ENCODE data around the gene MBP.

MBP gene

GRCh38 chr18:77132369-77133050 is at the start of gene MBP:
Gene MBP, minus strand, starts transcription at chr18:77132783. Its CDS starts 27,522 bp downstream, at chr18:77105261.
- H3K36me3 ChIP-seq (replicated peaks): no peaks in the 10 kb centered on the region
- peak; percentile 19 to 68 for DNase-seq (ENCODE audit: low spot score in 2 of 2)
- H3K4me1 ChIP-seq: peaks cover 11% of the 10 kb centered on the region
- no peaks in the 10 kb centered on the region for H3K9me3 ChIP-seq
- peak within 1 kb of the TSS; percentile 67 for H3K4me3 ChIP-seq
- no peaks in the 10 kb centered on the region for H3K27me3 ChIP-seq (ENCODE audit: low read depth)
- in situ Hi-C loops (cut with MboI; ENCODE audit: low sequenced_read_pairs): no loop called here

DNA sequence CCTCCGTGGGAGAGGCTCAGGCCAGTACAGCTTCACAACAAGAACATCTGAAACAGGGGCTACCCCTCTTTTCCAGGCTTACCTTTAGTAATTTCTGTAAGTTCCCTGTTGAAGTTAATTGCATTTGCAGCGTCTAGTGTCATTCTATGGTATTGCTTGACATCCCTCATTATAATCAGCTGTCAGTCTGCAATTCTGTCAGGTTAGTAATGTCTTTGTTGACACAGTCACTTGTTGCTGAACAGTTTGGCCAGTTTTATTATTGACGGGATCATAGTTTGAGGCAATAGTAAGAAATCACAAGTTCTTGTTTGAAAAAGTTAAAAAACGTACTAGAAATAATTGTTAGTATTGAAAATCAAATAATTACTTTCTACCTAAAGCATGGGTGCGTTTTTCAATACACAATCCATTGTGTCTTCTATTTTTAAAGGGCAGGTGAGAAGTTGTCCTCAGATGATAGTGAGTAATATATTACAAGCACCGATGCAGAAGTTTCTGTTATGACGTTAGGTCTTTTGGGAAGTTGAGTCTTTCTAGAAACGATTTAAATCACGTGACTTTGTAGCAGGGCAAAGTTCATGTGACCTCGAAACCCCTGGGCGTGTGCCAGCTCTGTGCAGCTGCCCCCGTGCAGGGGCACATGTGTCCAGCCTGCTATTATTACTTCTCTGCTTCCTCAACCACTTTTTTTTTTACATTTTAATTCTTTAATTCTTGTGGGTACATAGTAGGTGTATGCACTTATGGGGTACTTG is 49.5 kb upstream of the MBP start:
- no peaks in the 10 kb centered on the region for H3K36me3 ChIP-seq (replicated peaks)
- no peaks in the 10 kb centered on the region for H3K4me1 ChIP-seq
- no peaks in the 10 kb centered on the region for H3K27me3 ChIP-seq (ENCODE audit: low read depth)
- no peak for DNase-seq (ENCODE audit: low spot score in 2 of 2)
- in situ Hi-C loops (cut with MboI; ENCODE audit: low sequenced_read_pairs): no loop called here
- no peaks in the 10 kb centered on the region for H3K9me3 ChIP-seq
- no peak overlapping the region for H3K4me3 ChIP-seq

- DNase-seq (ENCODE audit: low spot score in 2 of 2): no peak
- no peaks in the 10 kb centered on the region for H3K36me3 ChIP-seq (replicated peaks)
Observed at GRCh38 chr18:77178559-77178958, 46.0 kb upstream of the MBP start.

GRCh38 chr18:77177009-77177408 is 44.4 kb upstream of the MBP start:
- DNase-seq (ENCODE audit: low spot score in 2 of 2): no peak
- H3K36me3 ChIP-seq (replicated peaks): no peaks in the 10 kb centered on the region
- in situ Hi-C loops (cut with MboI; ENCODE audit: low sequenced_read_pairs): no loop called here

More at GRCh38 chr18:77178559-77178958, 46.0 kb upstream of the MBP start:
- H3K4me1 ChIP-seq: no peaks in the 10 kb centered on the region
- in situ Hi-C loops (cut with MboI; ENCODE audit: low sequenced_read_pairs): no loop called here
- no peak overlapping the region for H3K4me3 ChIP-seq
- no peaks in the 10 kb centered on the region for H3K27me3 ChIP-seq (ENCODE audit: low read depth)
- H3K9me3 ChIP-seq: no peaks in the 10 kb centered on the region

DNA sequence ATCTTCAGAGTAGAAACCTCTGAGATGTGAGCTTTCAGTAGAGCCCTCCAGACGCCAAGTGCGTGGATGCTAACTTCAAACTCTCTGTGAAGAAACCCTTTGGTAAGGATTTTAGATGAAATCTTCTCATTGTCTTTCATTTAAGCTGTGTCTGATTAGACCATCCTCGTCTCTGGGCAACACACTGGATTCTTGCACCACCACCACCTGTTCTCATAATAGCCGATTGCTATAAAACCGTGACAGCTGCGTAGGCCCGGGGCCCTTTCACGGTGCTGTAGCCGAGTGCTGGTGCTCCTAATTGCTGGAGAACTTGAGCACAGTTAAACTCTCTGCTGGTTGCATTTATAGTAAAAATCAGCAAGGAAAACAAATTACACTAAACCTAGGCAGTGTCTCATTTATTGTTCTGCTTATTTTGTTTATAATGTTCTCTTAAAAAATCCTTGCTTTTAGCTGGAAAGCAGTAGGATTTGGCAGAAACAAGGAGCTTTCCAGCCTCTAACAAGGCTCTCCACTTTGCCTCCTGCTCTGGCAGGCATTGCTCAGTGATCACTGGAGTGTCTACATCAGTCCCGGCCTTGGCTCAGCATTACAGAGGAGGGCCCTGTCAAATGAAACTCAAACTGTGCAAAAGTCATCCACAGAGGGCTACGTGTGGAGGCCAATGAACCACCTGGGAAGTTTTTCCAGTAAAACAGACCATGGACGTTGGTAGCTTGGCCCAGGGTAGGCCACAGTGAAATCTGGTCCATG is 40.9 kb upstream of the MBP start:
- H3K27me3 ChIP-seq (ENCODE audit: low read depth): no peaks in the 10 kb centered on the region
- no peak for DNase-seq (ENCODE audit: low spot score in 2 of 2)
- H3K9me3 ChIP-seq: no peaks in the 10 kb centered on the region
- H3K36me3 ChIP-seq (replicated peaks): no peaks in the 10 kb centered on the region
- no peaks in the 10 kb centered on the region for H3K4me1 ChIP-seq
- no peak overlapping the region for H3K4me3 ChIP-seq
- in situ Hi-C loops (cut with MboI; ENCODE audit: low sequenced_read_pairs): no loop called here

More at GRCh38 chr18:77177009-77177408, 44.4 kb upstream of the MBP start:
- Histone ChIP-seq H3K9me3 (no peaks in the 10 kb centered on the region), H3K4me1 (no peaks in the 10 kb centered on the region), H3K4me3 (no peak overlapping the region), H3K27me3 (ENCODE audit: low read depth) (no peaks in the 10 kb centered on the region)

DNA sequence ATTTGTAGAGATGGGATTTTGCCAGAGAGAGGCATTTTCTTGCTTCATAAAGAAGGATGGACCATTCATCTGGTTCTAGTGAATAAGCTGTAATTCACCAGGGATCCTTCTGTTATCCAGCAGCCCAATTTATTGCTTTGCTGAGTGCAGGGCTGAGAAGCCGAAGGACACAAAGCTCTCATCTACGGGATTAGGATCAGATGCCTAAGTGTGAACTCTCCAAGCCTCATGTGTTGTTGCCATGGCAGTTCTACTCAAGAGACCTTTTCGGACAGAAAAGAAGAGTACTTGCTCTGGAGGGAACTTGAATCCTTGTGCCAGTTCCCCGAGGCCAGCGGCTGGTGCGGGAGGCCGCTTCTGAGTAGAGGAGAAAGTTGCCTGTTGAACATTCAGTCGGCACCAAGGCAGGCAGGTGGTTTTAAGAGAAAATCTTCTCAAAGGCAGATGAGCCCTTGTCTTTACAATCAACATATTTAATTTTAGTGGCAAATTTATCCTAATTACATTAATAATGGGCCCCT is 38.4 kb upstream of the MBP start:
- DNase-seq (ENCODE audit: low spot score in 2 of 2): no peak
- no peaks in the 10 kb centered on the region for H3K36me3 ChIP-seq (replicated peaks)
- H3K4me1 ChIP-seq: no peaks in the 10 kb centered on the region
- no peaks in the 10 kb centered on the region for H3K9me3 ChIP-seq
- in situ Hi-C loops (cut with MboI; ENCODE audit: low sequenced_read_pairs): no loop called here
- H3K27me3 ChIP-seq (ENCODE audit: low read depth): no peaks in the 10 kb centered on the region
- no peak overlapping the region for H3K4me3 ChIP-seq

- no peak for DNase-seq (ENCODE audit: low spot score in 2 of 2)
- H3K27me3 ChIP-seq (ENCODE audit: low read depth): no peaks in the 10 kb centered on the region
- in situ Hi-C loops (cut with MboI; ENCODE audit: low sequenced_read_pairs): no loop called here
- H3K4me1 ChIP-seq: no peaks in the 10 kb centered on the region
- no peak overlapping the region for H3K4me3 ChIP-seq
- no peaks in the 10 kb centered on the region for H3K36me3 ChIP-seq (replicated peaks)
- no peaks in the 10 kb centered on the region for H3K9me3 ChIP-seq
Observed at GRCh38 chr18:77168811-77169311, 36.3 kb upstream of the MBP start.

DNA sequence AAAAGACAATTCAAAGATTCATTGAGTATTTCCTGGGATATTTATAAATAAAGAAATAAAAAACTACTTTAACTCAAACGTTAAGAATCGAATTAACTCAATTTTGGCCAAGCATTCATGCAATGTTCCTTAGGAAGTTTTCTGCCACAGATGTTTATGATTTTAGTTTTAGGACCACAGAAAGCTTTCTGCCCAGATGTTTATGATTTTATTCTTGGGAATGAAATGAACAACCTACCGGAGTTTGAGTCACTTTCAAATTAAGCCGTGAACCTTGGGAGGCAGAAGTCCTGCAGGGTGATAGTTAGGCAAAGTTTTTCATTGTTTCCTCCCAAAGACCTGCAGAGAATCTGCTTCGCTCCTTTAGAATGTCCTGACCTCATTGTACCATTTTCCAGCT is 34.7 kb upstream of the MBP start:
- no peaks in the 10 kb centered on the region for H3K36me3 ChIP-seq (replicated peaks)
- no peak overlapping the region for H3K4me3 ChIP-seq
- in situ Hi-C loops (cut with MboI; ENCODE audit: low sequenced_read_pairs): no loop called here
- no peak for DNase-seq (ENCODE audit: low spot score in 2 of 2)
- H3K9me3 ChIP-seq: no peaks in the 10 kb centered on the region
- no peaks in the 10 kb centered on the region for H3K4me1 ChIP-seq
- H3K27me3 ChIP-seq (ENCODE audit: low read depth): no peaks in the 10 kb centered on the region

- no peaks in the 10 kb centered on the region; the same call in 1 of the 2 replicates for H3K9me3 ChIP-seq
- H3K27me3 ChIP-seq (ENCODE audit: low read depth): no peaks in the 10 kb centered on the region
- DNase-seq (ENCODE audit: low spot score in 2 of 2): no peak
- no peaks in the 10 kb centered on the region for H3K4me1 ChIP-seq
- no peaks in the 10 kb centered on the region for H3K36me3 ChIP-seq (replicated peaks)
- in situ Hi-C loops (cut with MboI; ENCODE audit: low sequenced_read_pairs): no loop called here
- H3K4me3 ChIP-seq: no peak overlapping the region
Observed at GRCh38 chr18:77166523-77166922, 33.9 kb upstream of the MBP start.

DNA sequence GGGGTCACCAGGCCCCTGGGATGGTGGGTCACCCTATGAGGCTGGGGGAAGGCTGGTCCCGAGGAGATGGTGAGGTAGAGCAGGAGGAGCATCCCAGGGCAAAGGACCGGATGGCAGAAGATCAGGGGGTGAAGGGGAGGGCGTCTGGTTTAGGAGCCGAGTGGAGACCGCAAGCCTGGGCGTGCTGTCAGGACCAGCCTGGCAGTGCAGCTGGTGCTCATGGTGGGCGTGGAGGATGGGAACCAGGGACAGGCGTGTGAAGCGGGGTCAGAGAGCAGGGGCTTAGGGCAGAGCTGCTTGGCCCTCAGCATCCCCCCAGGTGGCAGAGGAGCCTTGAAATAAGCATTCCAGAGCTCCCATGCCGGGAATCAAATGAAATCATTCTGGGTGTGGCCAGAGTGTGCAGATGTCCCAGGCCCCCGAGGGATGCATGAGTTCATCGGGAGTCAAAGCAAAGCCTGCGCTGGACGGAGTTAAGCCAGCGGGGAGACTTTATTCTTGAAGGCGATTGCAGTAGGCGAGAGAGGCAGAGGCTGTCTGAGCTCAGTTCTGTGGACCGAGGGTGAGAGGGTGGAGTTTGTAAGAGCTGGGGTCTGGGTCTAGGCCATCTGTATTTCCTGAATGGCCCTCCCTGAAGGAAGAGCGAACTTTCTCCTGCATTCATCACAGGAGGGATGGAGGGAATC is 33.1 kb upstream of the MBP start:
- in situ Hi-C loops (cut with MboI; ENCODE audit: low sequenced_read_pairs): no loop called here
- no peaks in the 10 kb centered on the region for H3K27me3 ChIP-seq (ENCODE audit: low read depth)
- H3K36me3 ChIP-seq (replicated peaks): no peaks in the 10 kb centered on the region
- no peak for DNase-seq (ENCODE audit: low spot score in 2 of 2)
- H3K4me1 ChIP-seq: peaks cover 3% of the 10 kb centered on the region
- H3K9me3 ChIP-seq: no peaks in the 10 kb centered on the region; the same call in 1 of the 2 replicates
- no peak overlapping the region for H3K4me3 ChIP-seq

- Histone ChIP-seq H3K9me3 (no peaks in the 10 kb centered on the region; the same call in 1 of the 2 replicates), H3K27me3 (ENCODE audit: low read depth) (no peaks in the 10 kb centered on the region), H3K36me3 (replicated peaks) (no peaks in the 10 kb centered on the region), H3K4me1 (peaks cover 3% of the 10 kb centered on the region), H3K4me3 (no peak overlapping the region)
- no peak for DNase-seq (ENCODE audit: low spot score in 2 of 2)
- in situ Hi-C loops (cut with MboI; ENCODE audit: low sequenced_read_pairs): no loop called here
Observed at GRCh38 chr18:77164763-77165485, 32.3 kb upstream of the MBP start.

GRCh38 chr18:77164026-77164425 is 31.4 kb upstream of the MBP start:
- in situ Hi-C loops (cut with MboI; ENCODE audit: low sequenced_read_pairs): no loop called here
- no peaks in the 10 kb centered on the region for H3K27me3 ChIP-seq (ENCODE audit: low read depth)

More at GRCh38 chr18:77164026-77164425, 31.4 kb upstream of the MBP start:
- Histone ChIP-seq H3K36me3 (replicated peaks) (no peaks in the 10 kb centered on the region), H3K9me3 (no peaks in the 10 kb centered on the region; the same call in 1 of the 2 replicates), H3K4me3 (no peak overlapping the region), H3K4me1 (peaks cover 3% of the 10 kb centered on the region)
- no peak for DNase-seq (ENCODE audit: low spot score in 2 of 2)

Measured in HAP-1 (cell line).